ENCODE results near the gene AP3D1.

- TF ChIP-seq, protein P1, sequence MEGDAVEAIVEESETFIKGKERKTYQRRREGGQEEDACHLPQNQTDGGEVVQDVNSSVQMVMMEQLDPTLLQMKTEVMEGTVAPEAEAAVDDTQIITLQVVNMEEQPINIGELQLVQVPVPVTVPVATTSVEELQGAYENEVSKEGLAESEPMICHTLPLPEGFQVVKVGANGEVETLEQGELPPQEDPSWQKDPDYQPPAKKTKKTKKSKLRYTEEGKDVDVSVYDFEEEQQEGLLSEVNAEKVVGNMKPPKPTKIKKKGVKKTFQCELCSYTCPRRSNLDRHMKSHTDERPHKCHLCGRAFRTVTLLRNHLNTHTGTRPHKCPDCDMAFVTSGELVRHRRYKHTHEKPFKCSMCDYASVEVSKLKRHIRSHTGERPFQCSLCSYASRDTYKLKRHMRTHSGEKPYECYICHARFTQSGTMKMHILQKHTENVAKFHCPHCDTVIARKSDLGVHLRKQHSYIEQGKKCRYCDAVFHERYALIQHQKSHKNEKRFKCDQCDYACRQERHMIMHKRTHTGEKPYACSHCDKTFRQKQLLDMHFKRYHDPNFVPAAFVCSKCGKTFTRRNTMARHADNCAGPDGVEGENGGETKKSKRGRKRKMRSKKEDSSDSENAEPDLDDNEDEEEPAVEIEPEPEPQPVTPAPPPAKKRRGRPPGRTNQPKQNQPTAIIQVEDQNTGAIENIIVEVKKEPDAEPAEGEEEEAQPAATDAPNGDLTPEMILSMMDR (IDR thresholded peaks at IDR 0.05) = no peak
- peak in 1 of 2 donors; percentile 40 for TF ChIP-seq POLR2A (IDR thresholded peaks at IDR 0.05)
Measured at GRCh38 chr19:2055931-2056836, 95.2 kb downstream of the AP3D1 start.
